GM12892 (cell line): ENCODE measurements around the gene PTPN14.
"Not testable (repeated sequence)": the region's sequence is repeated elsewhere in the genome, so short reads cannot be mapped to it uniquely, and the experiment has no call there.

Experiments used
- DNase-seq: peaks from one replicate; pipeline ENCODE4 v3.0.0; 2011; ENCODE audit not compliant: insufficient read length
- FAIRE-seq: peaks from 2 replicates; lab custom pipeline; 2011; peaks lifted over from hg19 to GRCh38; lab: Jason Lieb, UNC
- POLR2A ChIP-seq: IDR thresholded peaks from 2 replicates; pipeline ENCODE4 v1.6.1; 2011; ENCODE audit warnings: low read depth, low read length, control low read depth
- POLR2AphosphoS5 ChIP-seq: IDR thresholded peaks from 2 replicates; pipeline ENCODE4 v1.6.1; 2011; ENCODE audit warnings: low read depth, low read length, control low read depth
- TAF1 ChIP-seq: IDR thresholded peaks from 2 replicates; pipeline ENCODE4 v1.6.1; 2011; ENCODE audit warnings: low read depth, mild to moderate bottlenecking, control low read depth, low read length, borderline replicate concordance

PTPN14 gene

GRCh38 chr1:214532070-214532469, 19.3 kb downstream of the PTPN14 start:
- FAIRE-seq (no peak), DNase-seq (no peak)
- no peak for TF ChIP-seq POLR2A

- no peak for DNase-seq
- TF ChIP-seq TAF1: no peak
- TF ChIP-seq POLR2AphosphoS5: no peak
- TF ChIP-seq POLR2A: no peak
- no peak for FAIRE-seq
These were observed 25.8 kb downstream of the PTPN14 start for GRCh38 chr1:214525535-214526019.

GRCh38 chr1:214524824-214525223, 26.6 kb downstream of the PTPN14 start:
- no peak for FAIRE-seq
- no peak for DNase-seq
- TF ChIP-seq TAF1: no peak
- TF ChIP-seq POLR2A: no peak
- TF ChIP-seq POLR2AphosphoS5: no peak

- DNase-seq: no peak
- no peak for TF ChIP-seq TAF1
- TF ChIP-seq POLR2A: no peak
- TF ChIP-seq POLR2AphosphoS5: no peak
- no peak for FAIRE-seq
These were observed 28.1 kb downstream of the PTPN14 start for GRCh38 chr1:214523124-214523824.

GRCh38 chr1:214521458-214521857, 29.9 kb downstream of the PTPN14 start:
- FAIRE-seq, DNase-seq: not testable (repeated sequence)

- no peak for TF ChIP-seq TAF1
- no peak for TF ChIP-seq POLR2AphosphoS5
- no peak for TF ChIP-seq POLR2A
- FAIRE-seq (no peak), DNase-seq (no peak)
These were observed 30.7 kb downstream of the PTPN14 start for GRCh38 chr1:214520544-214521165.

GRCh38 chr1:214518361-214518760, 33.0 kb downstream of the PTPN14 start:
- TF ChIP-seq POLR2AphosphoS5: no peak
- DNase-seq (no peak), FAIRE-seq (no peak)

GRCh38 chr1:214516434-214517326, 34.7 kb downstream of the PTPN14 start:
- no peak for TF ChIP-seq POLR2AphosphoS5
- TF ChIP-seq POLR2A: no peak
- no peak for TF ChIP-seq TAF1
- FAIRE-seq: no peak
- no peak for DNase-seq

- no peak for TF ChIP-seq TAF1
- TF ChIP-seq POLR2AphosphoS5: no peak
- no peak for TF ChIP-seq POLR2A
- FAIRE-seq (no peak), DNase-seq (no peak)
These were observed 35.6 kb downstream of the PTPN14 start for GRCh38 chr1:214515544-214516433.

GRCh38 chr1:214514819-214515383, 36.5 kb downstream of the PTPN14 start:
- TF ChIP-seq POLR2AphosphoS5: no peak
- TF ChIP-seq TAF1: no peak
- TF ChIP-seq POLR2A: no peak
- FAIRE-seq: no peak
- no peak for DNase-seq

GRCh38 chr1:214514032-214514818, 37.2 kb downstream of the PTPN14 start:
- TF ChIP-seq TAF1 (no peak), POLR2A (no peak), POLR2AphosphoS5 (no peak)
- DNase-seq: no peak
- no peak for FAIRE-seq
